ENCODE results near the gene LRPPRC. TPM values are rescaled to one million over a fixed set of nuclear protein-coding genes. Genes with fewer than 3 reads are reported as not detected.

Gene LRPPRC
- total and polyA plus RNA-seq, 10 of the 15 experiments (the other 5 are each of a cell fraction or from before 2014, with no cell fraction given): 34.1 to 152 (median 97.0) TPM

DNA sequence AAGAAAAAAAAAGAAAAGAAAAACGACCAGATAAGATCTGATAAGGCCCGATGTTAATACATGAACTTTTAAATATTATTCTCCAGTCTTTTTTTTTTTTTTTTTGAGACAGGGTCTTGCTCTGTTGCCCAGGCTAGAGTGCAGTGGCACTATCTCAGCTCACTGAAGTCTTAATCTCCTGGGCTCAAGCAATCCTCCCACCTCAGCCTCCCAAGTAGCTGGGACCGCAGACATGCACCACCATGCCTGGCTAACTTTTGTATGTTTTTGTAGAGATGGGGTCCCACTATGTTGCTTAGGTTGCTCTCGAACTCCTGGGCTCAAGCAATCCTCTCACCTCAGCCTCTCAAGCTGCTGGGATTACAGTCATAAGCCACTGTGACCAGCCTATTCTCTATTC, 158.8 kb downstream of the LRPPRC start:
- ChIA-PET CTCF (no interaction called here), RAD21 (ENCODE audit: unreplicated experiment) (no interaction called here), POLR2A (no interaction called here), SMC1A (ENCODE audit: uncharacterized antibody, unreplicated experiment) (no interaction called here)
- Histone ChIP-seq H3K9me3 (replicated peaks; ENCODE audit: control insufficient read depth, insufficient read depth, low read length) (no peaks in the 10 kb centered on the region), H3K27ac (ENCODE audit: control insufficient read depth, insufficient read depth) (no peak overlapping the region), H3K36me3 (ENCODE audit: control insufficient read depth in 2 of 2, insufficient read depth in 2 of 2, low read length in 1 of 2) (no peaks in the 10 kb centered on the region), H4K20me1 (ENCODE audit: control insufficient read depth, insufficient read depth) (no peaks in the 10 kb centered on the region), H3K9ac (ENCODE audit: control insufficient read depth, insufficient read depth, low read length) (no peak overlapping the region), H2AFZ (ENCODE audit: control insufficient read depth, low read depth, low read length) (no peak overlapping the region), H3K4me1 (ENCODE audit: control insufficient read depth, insufficient read depth, low read length) (no peaks in the 10 kb centered on the region), H3K79me2 (ENCODE audit: control insufficient read depth, insufficient read depth, low read length) (no peaks in the 10 kb centered on the region), H3K4me3 (no peak overlapping the region), H3K4me2 (ENCODE audit: control insufficient read depth, insufficient read depth) (no peak overlapping the region), H3K27me3 (replicated peaks in 1 of 2; ENCODE audit: control insufficient read depth in 2 of 2, insufficient read depth in 2 of 2, low read length in 1 of 2) (peaks cover 4 to 6% of the 10 kb centered on the region in 2 experiments; a peak in 3 of 4 replicates)
- intact Hi-C loops (cut with micrococcal nuclease; ENCODE audit: unreplicated experiment): no loop called here
- FAIRE-seq (no peak), DNase-seq (ENCODE audit: low read depth, low spot score) (no peak), ATAC-seq (no peak)
- TF ChIP-seq ZNF217 (IDR thresholded peaks at IDR 0.05) (no peak), SMAD1 (IDR thresholded peaks at IDR 0.05; ENCODE audit: low read depth, partially characterized antibody) (no peak), MTA2 (IDR thresholded peaks at IDR 0.05; ENCODE audit: low read depth) (no peak), KDM1A (IDR thresholded peaks at IDR 0.05; ENCODE audit: borderline replicate concordance) (no peak), GATAD2B (conservative IDR thresholded peaks at IDR 0.05; ENCODE audit: low read depth) (no peak), TAF1 (IDR thresholded peaks at IDR 0.05; ENCODE audit: borderline replicate concordance, low read depth, low read length) (no peak), BRCA1 (IDR thresholded peaks at IDR 0.05; ENCODE audit: low read depth, low read length) (no peak), IKZF2 (IDR thresholded peaks at IDR 0.05) (no peak), BCL11A (IDR thresholded peaks at IDR 0.05; ENCODE audit: low read depth, low read length) (no peak), TCF3 (IDR thresholded peaks at IDR 0.05; ENCODE audit: borderline replicate concordance, insufficient read depth, low read depth, low read length) (no peak)
- TF ChIP-seq, protein P1, sequence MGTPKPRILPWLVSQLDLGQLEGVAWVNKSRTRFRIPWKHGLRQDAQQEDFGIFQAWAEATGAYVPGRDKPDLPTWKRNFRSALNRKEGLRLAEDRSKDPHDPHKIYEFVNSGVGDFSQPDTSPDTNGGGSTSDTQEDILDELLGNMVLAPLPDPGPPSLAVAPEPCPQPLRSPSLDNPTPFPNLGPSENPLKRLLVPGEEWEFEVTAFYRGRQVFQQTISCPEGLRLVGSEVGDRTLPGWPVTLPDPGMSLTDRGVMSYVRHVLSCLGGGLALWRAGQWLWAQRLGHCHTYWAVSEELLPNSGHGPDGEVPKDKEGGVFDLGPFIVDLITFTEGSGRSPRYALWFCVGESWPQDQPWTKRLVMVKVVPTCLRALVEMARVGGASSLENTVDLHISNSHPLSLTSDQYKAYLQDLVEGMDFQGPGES (IDR thresholded peaks at IDR 0.05): no peak
- BruUV-seq (replicated peaks): no TSS peak
- in situ Hi-C loops (cut with MboI): no loop called here
- 29% methylated on average over 4 of the region's 4 CpGs for WGBS (ENCODE audit: insufficient coverage, insufficient replicate concordance, low lambda C conversion rate, missing lambda C conversion rate)

Small RNA genes within 50 kb of the gene (small RNA-seq; reads per million reads assigned to genes)
- gene RN7SL455P: not detected
- not detected for gene RNU6-1048P

Other genes with a start within 250 kb of the LRPPRC start
- 13.7 and 18.0 TPM in 2 replicates for gene DYNC2LI1, start 221.9 kb downstream of the LRPPRC start, total RNA-seq (2014; rRNA removed)
- gene DYNC2LI1, start 221.9 kb downstream of the LRPPRC start, total RNA-seq (2014; rRNA removed; fragmentation: Illumina TruSeq; extraction: Trizol): 17.8 and 19.2 TPM in 2 replicates
- 9.5 and 10.9 TPM in 2 replicates for gene DYNC2LI1, start 221.9 kb downstream of the LRPPRC start, total RNA-seq (2021)
- gene DYNC2LI1, start 221.9 kb downstream of the LRPPRC start, polyA plus RNA-seq (2011; rRNA removed): 25.6 and 46.8 TPM in 2 replicates
- gene DYNC2LI1, start 221.9 kb downstream of the LRPPRC start, polyA plus RNA-seq (2014; fragmentation: Illumina TruSeq; extraction: Trizol): 20.0 and 20.5 TPM in 2 replicates
- 10 to 100 TPM; 27.2 to 27.3 TPM for gene DYNC2LI1, start 221.9 kb downstream of the LRPPRC start, polyA plus RNA-seq (2014; fragmentation: Nextera tagmentation; extraction: Ambion mirVana)
- 12.5 and 16.0 TPM in 2 replicates for gene DYNC2LI1, start 221.9 kb downstream of the LRPPRC start, polyA plus RNA-seq (2014; rRNA removed)
- 10 to 100 TPM; 18.6 to 20.2 TPM for gene DYNC2LI1, start 221.9 kb downstream of the LRPPRC start, polyA plus RNA-seq (2016; fragmentation: Nextera tagmentation; extraction: Ambion mirVana)
- not detected in 2 replicates for gene ABCG5, start 157.2 kb downstream of the LRPPRC start, total RNA-seq (2014; rRNA removed)
- not detected in 2 replicates for gene ABCG5, start 157.2 kb downstream of the LRPPRC start, total RNA-seq (2014; rRNA removed; fragmentation: Illumina TruSeq; extraction: Trizol)
- gene ABCG5, start 157.2 kb downstream of the LRPPRC start, total RNA-seq (2021): not detected in 2 replicates
- not detected in 2 replicates for gene ABCG5, start 157.2 kb downstream of the LRPPRC start, polyA plus RNA-seq (2011; rRNA removed)
- gene ABCG5, start 157.2 kb downstream of the LRPPRC start, polyA plus RNA-seq (2014; fragmentation: Illumina TruSeq; extraction: Trizol): not detected in 2 replicates
- not detected for gene ABCG5, start 157.2 kb downstream of the LRPPRC start, polyA plus RNA-seq (2014; fragmentation: Nextera tagmentation; extraction: Ambion mirVana)
- gene ABCG5, start 157.2 kb downstream of the LRPPRC start, polyA plus RNA-seq (2014; rRNA removed): not detected in 2 replicates
- gene ABCG5, start 157.2 kb downstream of the LRPPRC start, polyA plus RNA-seq (2016; fragmentation: Nextera tagmentation; extraction: Ambion mirVana): not detected
- gene ABCG8, start 157.0 kb downstream of the LRPPRC start, total RNA-seq (2014; rRNA removed): not detected in 2 replicates
- gene ABCG8, start 157.0 kb downstream of the LRPPRC start, total RNA-seq (2014; rRNA removed; fragmentation: Illumina TruSeq; extraction: Trizol): not detected in 2 replicates
- gene ABCG8, start 157.0 kb downstream of the LRPPRC start, total RNA-seq (2021): not detected in 2 replicates
- gene ABCG8, start 157.0 kb downstream of the LRPPRC start, polyA plus RNA-seq (2011; rRNA removed): not detected in 2 replicates
- not detected in 2 replicates for gene ABCG8, start 157.0 kb downstream of the LRPPRC start, polyA plus RNA-seq (2014; fragmentation: Illumina TruSeq; extraction: Trizol)
- not detected for gene ABCG8, start 157.0 kb downstream of the LRPPRC start, polyA plus RNA-seq (2014; fragmentation: Nextera tagmentation; extraction: Ambion mirVana)
- gene ABCG8, start 157.0 kb downstream of the LRPPRC start, polyA plus RNA-seq (2014; rRNA removed): not detected in 2 replicates
- gene ABCG8, start 157.0 kb downstream of the LRPPRC start, polyA plus RNA-seq (2016; fragmentation: Nextera tagmentation; extraction: Ambion mirVana): not detected
- 16.3 and 21.9 TPM in 2 replicates for gene PPM1B, start 172.9 kb upstream of the LRPPRC start, total RNA-seq (2014; rRNA removed)
- 39.8 and 40.2 TPM in 2 replicates for gene PPM1B, start 172.9 kb upstream of the LRPPRC start, total RNA-seq (2014; rRNA removed; fragmentation: Illumina TruSeq; extraction: Trizol)
- 31.1 and 33.2 TPM in 2 replicates for gene PPM1B, start 172.9 kb upstream of the LRPPRC start, total RNA-seq (2021)
- 53.4 and 82.6 TPM in 2 replicates for gene PPM1B, start 172.9 kb upstream of the LRPPRC start, polyA plus RNA-seq (2011; rRNA removed)
- gene PPM1B, start 172.9 kb upstream of the LRPPRC start, polyA plus RNA-seq (2014; fragmentation: Illumina TruSeq; extraction: Trizol): 36.3 and 50.2 TPM in 2 replicates
- gene PPM1B, start 172.9 kb upstream of the LRPPRC start, polyA plus RNA-seq (2014; fragmentation: Nextera tagmentation; extraction: Ambion mirVana): 10 to 100 TPM; 12.5 to 22.3 TPM
- 22.6 and 27.5 TPM in 2 replicates for gene PPM1B, start 172.9 kb upstream of the LRPPRC start, polyA plus RNA-seq (2014; rRNA removed)
- gene PPM1B, start 172.9 kb upstream of the LRPPRC start, polyA plus RNA-seq (2016; fragmentation: Nextera tagmentation; extraction: Ambion mirVana): 10 to 100 TPM; 37.0 to 42.1 TPM